SJCRH30 (cell line): ENCODE measurements around the gene COL6A2. TPM values are rescaled to one million over a fixed set of nuclear protein-coding genes. Genes with fewer than 3 reads are reported as not detected.

Source experiments
- DNase-seq, 2 experiments: peaks; one replicate each; pipeline ENCODE4 v3.0.0-alpha.2; 2015 to 2020
- H3K27ac ChIP-seq: fragments of 250-450 bp; sonication (Bioruptor Pico); 2 replicates; pipeline ENCODE4 v1.5.1; 2020; ENCODE audit warnings: mild to moderate bottlenecking, moderate library complexity
- H3K27me3 ChIP-seq: fragments of 250-450 bp; sonication (Bioruptor Pico); 2 replicates; pipeline ENCODE4 v1.5.1; 2020; ENCODE audit warnings: mild to moderate bottlenecking, moderate library complexity
- H3K36me3 ChIP-seq: fragments of 250-450 bp; sonication (Bioruptor Pico); 2 replicates; pipeline ENCODE4 v1.5.1; 2020; ENCODE audit warnings: mild to moderate bottlenecking, moderate library complexity
- H3K4me1 ChIP-seq: fragments of 250-450 bp; sonication (Bioruptor Pico); 2 replicates; pipeline ENCODE4 v1.5.1; 2020; ENCODE audit warnings: mild to moderate bottlenecking, moderate library complexity
- H3K4me3 ChIP-seq: fragments of 250-450 bp; sonication (Bioruptor Pico); 2 replicates; pipeline ENCODE4 v1.5.1; 2020; ENCODE audit warnings: mild to moderate bottlenecking, moderate library complexity
- H3K9me3 ChIP-seq: fragments of 250-450 bp; sonication (Bioruptor Pico); replicated peaks from 2 replicates; pipeline ENCODE4 v1.5.1; 2020; ENCODE audit warnings: mild to moderate bottlenecking, moderate library complexity
- total RNA-seq: library from RNA; depleted of rRNA; stranded (reverse); fragments of >200 nt; shearing (Covaris generic); gene quantifications from 2 replicates; pipeline ENCODE4 v1.2.3, GENCODE V29; 2014

Gene COL6A2
- total RNA-seq, 1 experiment from 2014 or later: 1.1 TPM

DNA sequence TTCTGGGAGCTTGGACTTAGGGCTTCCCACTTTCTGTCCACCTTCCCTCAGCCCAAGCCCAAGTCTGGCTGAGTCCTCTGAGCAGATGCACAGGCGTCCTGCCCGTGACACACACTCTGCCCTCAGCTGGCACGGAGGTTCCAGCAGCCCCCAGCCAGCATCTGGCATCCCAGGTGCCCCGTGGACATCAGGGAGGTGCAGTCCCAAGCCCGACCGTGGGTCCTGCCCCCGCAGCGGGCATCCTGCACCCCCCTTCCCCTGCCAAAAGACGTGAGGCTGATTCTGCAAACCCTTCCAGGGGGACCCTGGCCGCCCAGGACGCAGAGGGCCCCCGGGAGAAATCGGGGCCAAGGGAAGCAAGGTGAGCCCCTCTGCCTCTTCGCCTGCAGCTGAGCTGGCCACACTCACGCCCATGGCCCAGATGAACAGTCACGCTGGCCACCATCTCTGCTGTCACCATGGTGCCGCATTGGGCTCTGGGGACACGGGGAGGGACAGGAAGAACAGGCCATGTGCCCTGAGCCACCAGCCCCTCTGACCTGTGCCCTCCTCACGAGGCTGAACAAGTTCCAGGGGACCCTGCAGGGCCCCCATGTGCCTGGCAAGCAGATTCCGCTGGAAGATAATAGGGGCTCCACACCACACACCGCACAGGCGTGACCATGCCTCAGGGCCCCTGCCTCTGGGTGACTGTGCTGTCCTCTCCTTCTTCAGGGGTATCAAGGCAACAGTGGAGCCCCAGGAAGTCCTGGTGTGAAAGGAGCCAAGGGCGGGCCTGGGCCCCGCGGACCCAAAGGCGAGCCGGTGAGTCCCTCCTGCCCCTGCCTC, 20.6 kb downstream of the COL6A2 start:
- Histone ChIP-seq H3K4me1 (no peaks in the 10 kb centered on the region), H3K27ac (no peak overlapping the region)

GRCh38 chr21:46119144-46119636, 21.3 kb downstream of the COL6A2 start:
- Histone ChIP-seq H3K27ac (no peak overlapping the region), H3K36me3 (no peaks in the 10 kb centered on the region), H3K27me3 (no peaks in the 10 kb centered on the region), H3K9me3 (no peaks in the 10 kb centered on the region), H3K4me1 (no peaks in the 10 kb centered on the region), H3K4me3 (no peak overlapping the region)
- DNase-seq: peak in 1 of 2 experiments; percentile 1

More for the DNA sequence above, 20.6 kb downstream of the COL6A2 start:
- H3K36me3 ChIP-seq: no peaks in the 10 kb centered on the region
- no peak overlapping the region for H3K4me3 ChIP-seq
- DNase-seq: peak in 1 of 2 experiments; percentile 1
- H3K9me3 ChIP-seq: no peaks in the 10 kb centered on the region
- no peaks in the 10 kb centered on the region for H3K27me3 ChIP-seq

DNA sequence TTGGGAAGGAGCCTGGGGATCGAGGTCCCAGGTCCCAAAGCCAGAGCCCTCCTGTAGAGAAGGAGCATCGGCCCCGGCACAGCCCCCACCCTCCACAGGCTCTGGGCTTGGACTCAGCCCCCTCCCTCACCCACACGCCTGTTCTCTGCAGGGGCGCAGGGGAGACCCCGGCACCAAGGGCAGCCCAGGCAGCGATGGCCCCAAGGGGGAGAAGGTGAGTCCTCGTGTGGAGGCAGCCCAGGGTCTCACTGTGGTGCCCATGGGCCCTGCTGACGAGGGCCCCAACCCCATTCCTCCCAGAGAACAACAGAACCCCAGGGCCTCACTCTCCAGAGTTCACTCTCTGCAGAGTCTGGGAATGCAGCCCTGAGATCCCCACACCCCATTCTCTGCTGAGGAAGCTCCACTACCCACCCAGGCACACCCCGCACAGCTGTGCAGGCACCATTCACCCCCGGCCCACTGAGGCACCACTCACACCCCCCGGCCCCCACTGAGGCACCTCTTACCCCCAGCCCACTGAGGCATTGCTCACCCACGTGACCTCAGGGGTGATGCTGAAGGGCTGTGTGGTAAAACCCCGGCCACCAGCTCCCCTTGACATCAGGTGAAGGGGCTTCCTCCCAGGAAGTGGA, 21.8 kb downstream of the COL6A2 start:
- Histone ChIP-seq H3K4me3 (no peak overlapping the region), H3K27me3 (no peaks in the 10 kb centered on the region), H3K9me3 (no peaks in the 10 kb centered on the region), H3K27ac (no peak overlapping the region), H3K4me1 (no peaks in the 10 kb centered on the region), H3K36me3 (no peaks in the 10 kb centered on the region)
- DNase-seq: peak in 1 of 2 experiments; percentile 0

DNA sequence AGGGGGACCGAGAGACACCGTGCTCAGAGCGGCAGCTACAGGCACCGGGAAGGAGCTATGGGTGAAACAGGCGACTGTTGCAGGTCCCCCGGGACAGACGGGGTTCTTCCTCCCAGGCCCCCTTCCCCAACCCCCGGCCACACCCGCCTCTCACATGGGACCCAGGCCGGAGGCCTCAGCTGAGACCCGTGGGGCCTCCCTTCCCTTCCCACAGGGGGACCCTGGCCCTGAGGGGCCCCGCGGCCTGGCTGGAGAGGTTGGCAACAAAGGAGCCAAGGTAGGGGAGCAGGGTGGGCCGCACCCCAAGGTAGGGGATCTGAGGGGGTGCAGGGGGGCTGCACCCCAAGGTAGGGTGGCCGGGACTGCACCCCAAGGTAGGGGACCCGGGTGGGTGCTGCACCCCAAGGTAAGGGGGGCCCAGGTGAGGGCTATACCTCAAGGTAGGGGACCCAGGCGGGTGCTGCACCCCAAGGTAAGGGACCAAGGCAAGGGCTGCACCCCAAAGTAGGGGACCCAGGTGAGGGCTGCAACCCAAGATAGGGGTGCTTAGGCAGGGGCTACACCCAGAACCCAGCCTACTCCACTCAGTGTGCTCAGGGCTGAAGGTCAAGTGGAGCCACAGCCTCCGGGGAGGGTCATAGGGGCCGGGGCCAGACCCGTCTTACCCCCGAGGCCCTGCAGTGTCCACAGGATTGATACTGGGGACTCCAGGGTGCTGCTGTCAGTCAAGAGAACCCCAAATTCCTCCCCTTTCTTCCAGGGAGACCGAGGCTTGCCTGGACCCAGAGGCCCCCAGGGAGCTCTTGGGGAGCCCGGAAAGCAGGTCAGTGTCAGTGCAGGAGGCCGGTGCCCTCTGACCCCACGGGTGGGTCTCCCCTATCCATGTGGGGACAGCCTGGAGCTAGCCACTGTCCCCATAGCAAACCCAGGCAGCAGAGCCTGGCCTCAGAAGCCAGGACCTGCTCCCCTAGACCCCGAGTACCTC, 22.7 kb downstream of the COL6A2 start:
- no peaks in the 10 kb centered on the region for H3K27me3 ChIP-seq
- no peak overlapping the region for H3K4me3 ChIP-seq
- peak in 1 of 2 experiments; percentile 1 for DNase-seq
- H3K27ac ChIP-seq: no peak overlapping the region
- no peaks in the 10 kb centered on the region for H3K4me1 ChIP-seq
- H3K9me3 ChIP-seq: no peaks in the 10 kb centered on the region
- H3K36me3 ChIP-seq: no peaks in the 10 kb centered on the region

DNA sequence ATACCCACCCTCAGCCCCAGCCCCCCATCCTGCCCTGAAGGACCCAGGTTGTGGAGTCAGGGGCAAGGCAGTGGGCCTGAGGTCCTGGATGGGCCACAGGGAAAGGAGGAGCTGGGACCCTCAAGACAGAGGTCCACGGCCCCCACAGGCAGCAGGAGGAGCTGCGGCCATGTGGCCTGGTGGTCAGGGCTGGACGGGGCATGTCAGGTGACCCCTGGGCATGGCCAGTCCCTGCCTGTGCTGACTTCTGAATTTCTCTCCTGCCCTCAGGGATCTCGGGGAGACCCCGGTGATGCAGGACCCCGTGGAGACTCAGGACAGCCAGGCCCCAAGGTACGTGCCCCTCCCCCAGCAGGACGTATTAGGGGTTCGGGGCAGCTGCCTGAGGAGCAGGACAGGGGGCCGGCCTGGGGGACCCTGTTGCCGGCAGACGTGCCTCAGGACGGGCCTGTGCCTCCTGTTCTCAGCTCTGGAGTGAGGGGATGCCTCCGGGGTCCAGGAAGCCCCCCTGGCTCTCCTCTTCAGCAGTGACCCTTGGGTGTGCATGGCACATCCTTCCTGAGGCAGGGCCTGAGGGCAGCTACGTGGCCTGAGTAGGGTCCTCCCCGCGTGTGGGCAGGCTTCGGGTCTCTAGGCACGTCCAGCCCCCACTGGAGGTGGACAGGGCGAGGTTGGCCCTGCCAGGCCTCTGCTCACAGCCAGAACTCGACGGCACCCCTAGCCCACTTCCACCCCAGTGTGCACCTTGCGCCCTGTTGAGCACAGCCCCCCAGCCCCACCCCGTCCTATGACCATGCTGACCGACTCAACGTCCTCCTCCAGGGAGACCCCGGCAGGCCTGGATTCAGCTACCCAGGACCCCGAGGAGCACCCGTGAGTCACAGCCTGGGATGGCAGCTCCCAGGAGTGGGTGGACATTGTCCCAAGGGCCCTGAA, 23.6 kb downstream of the COL6A2 start:
- Histone ChIP-seq H3K27me3 (no peaks in the 10 kb centered on the region), H3K27ac (no peak overlapping the region), H3K9me3 (no peaks in the 10 kb centered on the region), H3K4me1 (no peaks in the 10 kb centered on the region), H3K36me3 (no peaks in the 10 kb centered on the region), H3K4me3 (no peak overlapping the region)
- peak in 1 of 2 experiments; percentile 2 for DNase-seq

DNA sequence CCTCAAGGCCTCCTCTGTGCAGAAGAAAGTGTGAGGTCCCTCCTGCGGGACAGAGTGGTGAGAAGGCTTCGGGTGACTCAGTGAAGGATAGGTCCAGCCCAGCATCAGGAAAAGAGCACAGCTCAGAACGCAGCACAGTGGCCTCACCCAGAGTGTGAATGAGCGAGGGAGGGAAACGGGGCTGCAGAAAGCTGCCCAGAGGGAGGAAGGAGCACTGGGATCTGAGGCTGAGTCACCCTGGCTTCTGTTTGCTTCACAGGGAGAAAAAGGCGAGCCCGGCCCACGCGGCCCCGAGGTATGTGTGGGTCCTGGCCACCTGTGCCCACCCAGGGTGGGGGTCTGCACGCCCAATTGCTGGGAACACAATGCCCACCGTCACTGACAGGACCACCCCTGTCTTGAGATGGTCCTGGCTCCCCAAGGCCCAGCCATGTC, 24.3 kb downstream of the COL6A2 start:
- Histone ChIP-seq H3K9me3 (no peaks in the 10 kb centered on the region), H3K27ac (no peak overlapping the region), H3K4me1 (no peaks in the 10 kb centered on the region), H3K4me3 (no peak overlapping the region), H3K27me3 (no peaks in the 10 kb centered on the region), H3K36me3 (no peaks in the 10 kb centered on the region)
- DNase-seq: peak in 1 of 2 experiments; percentile 1

DNA sequence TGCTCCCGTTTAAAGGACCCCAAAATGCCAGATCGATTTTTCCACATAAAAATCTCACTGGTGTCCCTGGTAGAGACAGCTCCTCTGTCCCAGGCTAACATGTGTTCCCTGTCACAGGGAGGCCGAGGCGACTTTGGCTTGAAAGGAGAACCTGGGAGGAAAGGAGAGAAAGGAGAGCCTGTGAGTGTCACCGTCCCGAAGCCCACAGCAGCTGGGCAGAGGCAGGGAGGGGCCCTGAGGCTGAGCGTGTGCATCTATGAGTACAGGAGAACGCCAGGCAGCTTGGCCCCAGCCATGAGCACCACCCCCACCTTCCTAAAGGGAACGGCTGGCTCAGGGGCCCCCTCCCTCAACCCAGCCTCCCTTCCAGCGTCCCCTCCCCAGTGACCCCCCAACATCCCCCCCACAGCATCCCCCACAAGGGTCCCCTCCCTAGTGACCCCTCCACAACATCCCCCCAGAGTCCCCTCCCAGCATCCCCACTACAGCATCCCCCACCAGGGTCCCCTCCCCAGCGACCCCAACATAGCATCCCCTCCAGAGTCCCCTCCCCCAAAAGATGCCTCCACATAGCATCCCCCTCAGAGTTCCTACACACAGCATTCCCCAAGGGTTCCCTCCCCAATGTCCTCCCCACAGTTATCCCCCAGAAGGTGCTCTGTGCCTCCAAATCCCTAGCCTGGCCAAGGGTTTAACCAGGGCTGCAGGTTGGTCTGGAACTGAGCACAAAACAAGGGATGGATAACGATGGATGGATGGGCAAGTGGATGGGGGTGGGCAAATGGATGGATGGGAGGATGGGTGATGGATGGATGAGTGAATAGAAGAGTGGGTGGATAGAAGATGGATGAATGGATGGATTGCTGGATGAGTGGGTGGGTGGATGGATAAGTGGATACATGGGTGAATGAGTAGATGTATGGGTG, 25.1 kb downstream of the COL6A2 start:
- no peaks in the 10 kb centered on the region for H3K36me3 ChIP-seq
- peak in 1 of 2 experiments; percentile 2 for DNase-seq
- no peaks in the 10 kb centered on the region for H3K9me3 ChIP-seq
- H3K27me3 ChIP-seq: no peaks in the 10 kb centered on the region
- no peak overlapping the region for H3K27ac ChIP-seq
- no peak overlapping the region for H3K4me3 ChIP-seq
- no peaks in the 10 kb centered on the region for H3K4me1 ChIP-seq

GRCh38 chr21:46124083-46124925, 26.4 kb downstream of the COL6A2 start:
- H3K9me3 ChIP-seq: no peaks in the 10 kb centered on the region
- no peak overlapping the region for H3K27ac ChIP-seq
- no peaks in the 10 kb centered on the region for H3K4me1 ChIP-seq
- H3K27me3 ChIP-seq: no peaks in the 10 kb centered on the region
- DNase-seq: peak in 1 of 2 experiments; percentile 0
- no peaks in the 10 kb centered on the region for H3K36me3 ChIP-seq
- no peak overlapping the region for H3K4me3 ChIP-seq

- Histone ChIP-seq H3K4me1 (no peaks in the 10 kb centered on the region), H3K27me3 (no peaks in the 10 kb centered on the region), H3K36me3 (no peaks in the 10 kb centered on the region), H3K9me3 (no peaks in the 10 kb centered on the region), H3K4me3 (no peak overlapping the region), H3K27ac (no peak overlapping the region)
- DNase-seq: peak in 1 of 2 experiments; percentile 1
Measured at GRCh38 chr21:46124926-46125845, 27.3 kb downstream of the COL6A2 start.

DNA sequence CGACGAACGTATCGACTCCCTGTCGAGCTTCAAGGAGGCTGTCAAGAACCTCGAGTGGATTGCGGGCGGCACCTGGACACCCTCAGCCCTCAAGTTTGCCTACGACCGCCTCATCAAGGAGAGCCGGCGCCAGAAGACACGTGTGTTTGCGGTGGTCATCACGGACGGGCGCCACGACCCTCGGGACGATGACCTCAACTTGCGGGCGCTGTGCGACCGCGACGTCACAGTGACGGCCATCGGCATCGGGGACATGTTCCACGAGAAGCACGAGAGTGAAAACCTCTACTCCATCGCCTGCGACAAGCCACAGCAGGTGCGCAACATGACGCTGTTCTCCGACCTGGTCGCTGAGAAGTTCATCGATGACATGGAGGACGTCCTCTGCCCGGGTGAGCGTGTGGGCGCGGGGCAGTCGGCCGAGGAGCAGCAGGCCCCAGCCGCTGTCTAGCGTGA, 28.0 kb downstream of the COL6A2 start:
- peak in 1 of 2 experiments; percentile 0 for DNase-seq
- H3K27ac ChIP-seq: no peak overlapping the region
- no peaks in the 10 kb centered on the region for H3K9me3 ChIP-seq
- H3K4me3 ChIP-seq: no peak overlapping the region
- no peaks in the 10 kb centered on the region for H3K4me1 ChIP-seq
- H3K36me3 ChIP-seq: no peaks in the 10 kb centered on the region
- no peaks in the 10 kb centered on the region for H3K27me3 ChIP-seq
